Measurements from ENCODE around the gene KICS2.

DNA sequence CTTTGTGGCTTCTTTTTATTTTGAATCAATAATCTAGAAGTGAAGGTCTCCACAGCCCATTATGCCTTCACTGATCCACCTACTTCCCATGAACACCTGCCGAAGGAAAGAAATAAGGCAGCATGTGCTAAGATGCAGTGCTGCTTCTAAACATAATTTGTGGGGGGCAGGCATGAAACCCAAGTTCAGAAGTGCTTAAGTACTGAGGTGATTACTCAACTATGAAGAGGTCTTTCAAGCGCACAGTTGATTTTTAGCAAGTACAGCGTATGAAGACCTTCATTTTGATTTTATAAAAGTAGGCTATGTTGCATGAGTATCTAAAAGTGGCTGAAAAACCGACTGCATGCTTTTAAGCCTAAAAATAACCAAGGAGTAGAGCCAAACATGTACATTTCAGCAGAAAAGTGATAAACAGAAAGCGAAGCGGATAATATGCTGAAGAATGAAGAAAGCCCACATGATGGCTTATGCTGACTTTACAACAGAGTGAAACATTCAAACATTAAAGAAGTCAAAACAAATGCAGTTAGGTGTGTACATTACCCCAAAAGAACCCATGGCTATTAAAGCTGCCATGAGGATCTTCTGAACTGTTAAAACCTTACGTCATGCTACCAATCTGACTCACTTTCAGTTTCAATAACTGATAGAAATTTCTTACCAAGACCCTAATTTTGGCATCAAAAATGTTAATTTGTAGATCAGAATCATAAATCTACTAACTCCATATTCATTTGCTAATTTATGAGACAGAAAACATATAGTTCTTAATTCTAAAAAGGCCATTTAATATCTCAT, 29.3 kb downstream of the KICS2 start:
- TF ChIP-seq, protein P1, sequence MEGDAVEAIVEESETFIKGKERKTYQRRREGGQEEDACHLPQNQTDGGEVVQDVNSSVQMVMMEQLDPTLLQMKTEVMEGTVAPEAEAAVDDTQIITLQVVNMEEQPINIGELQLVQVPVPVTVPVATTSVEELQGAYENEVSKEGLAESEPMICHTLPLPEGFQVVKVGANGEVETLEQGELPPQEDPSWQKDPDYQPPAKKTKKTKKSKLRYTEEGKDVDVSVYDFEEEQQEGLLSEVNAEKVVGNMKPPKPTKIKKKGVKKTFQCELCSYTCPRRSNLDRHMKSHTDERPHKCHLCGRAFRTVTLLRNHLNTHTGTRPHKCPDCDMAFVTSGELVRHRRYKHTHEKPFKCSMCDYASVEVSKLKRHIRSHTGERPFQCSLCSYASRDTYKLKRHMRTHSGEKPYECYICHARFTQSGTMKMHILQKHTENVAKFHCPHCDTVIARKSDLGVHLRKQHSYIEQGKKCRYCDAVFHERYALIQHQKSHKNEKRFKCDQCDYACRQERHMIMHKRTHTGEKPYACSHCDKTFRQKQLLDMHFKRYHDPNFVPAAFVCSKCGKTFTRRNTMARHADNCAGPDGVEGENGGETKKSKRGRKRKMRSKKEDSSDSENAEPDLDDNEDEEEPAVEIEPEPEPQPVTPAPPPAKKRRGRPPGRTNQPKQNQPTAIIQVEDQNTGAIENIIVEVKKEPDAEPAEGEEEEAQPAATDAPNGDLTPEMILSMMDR (IDR thresholded peaks at IDR 0.05), result no peak
- TF ChIP-seq POLR2A (IDR thresholded peaks at IDR 0.05), result no peak

All from Peyer's patch (tissue), 4 donors.